Measurements from ENCODE around the gene KIAA1217.

Gene KIAA1217

GRCh38 chr10:24242562-24242961, 33.6 kb downstream of the KIAA1217 start:
- no peak for DNase-seq

DNA sequence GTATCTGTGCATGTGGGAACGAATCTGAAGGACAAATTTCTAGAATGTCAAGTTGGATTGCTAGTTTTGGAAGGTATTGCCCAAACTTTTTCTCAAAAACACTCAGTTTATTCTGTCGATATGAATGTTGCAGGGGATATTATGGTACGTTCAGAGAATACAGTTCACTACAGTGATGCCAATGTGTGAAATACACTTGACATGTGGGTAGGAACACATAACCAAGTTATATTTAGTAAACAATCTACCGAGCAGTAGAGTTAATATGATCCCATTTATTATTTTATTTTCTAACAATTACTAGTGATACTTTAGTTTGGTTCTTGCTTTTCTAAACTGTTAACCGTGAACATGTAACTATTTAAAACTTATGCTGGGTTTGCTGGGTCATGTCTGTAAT, 37.4 kb downstream of the KIAA1217 start:
- no peak for DNase-seq

GRCh38 chr10:24247841-24248240, 38.9 kb downstream of the KIAA1217 start:
- no peak for DNase-seq

- DNase-seq: no peak
Measured at GRCh38 chr10:24249829-24250415, 41.0 kb downstream of the KIAA1217 start.

DNA sequence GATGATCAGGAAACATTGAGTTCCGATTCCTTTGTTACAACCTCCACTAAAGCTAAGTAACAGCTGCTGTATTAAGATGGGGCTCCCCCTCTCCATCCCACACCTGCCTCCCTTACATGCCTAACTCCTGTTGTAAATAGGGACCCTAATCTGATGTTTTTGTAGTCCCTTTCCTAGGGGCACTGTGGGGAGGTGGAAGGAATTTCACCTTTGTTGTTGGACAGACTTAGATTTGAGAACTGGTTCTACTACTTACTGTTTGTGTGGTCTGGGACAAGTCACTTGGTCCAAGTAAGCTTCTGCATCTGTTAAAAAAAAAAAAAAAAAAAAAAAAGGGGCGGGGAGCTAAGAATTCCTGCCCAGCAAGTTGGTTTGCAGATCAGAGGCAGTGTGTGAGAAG, 42.6 kb downstream of the KIAA1217 start:
- DNase-seq: no peak

- DNase-seq: no peak
Measured at GRCh38 chr10:24254180-24254579, 45.2 kb downstream of the KIAA1217 start.

GRCh38 chr10:24255115-24255880, 46.4 kb downstream of the KIAA1217 start:
- DNase-seq: no peak

GRCh38 chr10:24255881-24256311, 47.0 kb downstream of the KIAA1217 start:
- DNase-seq: no peak

GRCh38 chr10:24256619-24257107, 47.7 kb downstream of the KIAA1217 start:
- no peak for DNase-seq

DNA sequence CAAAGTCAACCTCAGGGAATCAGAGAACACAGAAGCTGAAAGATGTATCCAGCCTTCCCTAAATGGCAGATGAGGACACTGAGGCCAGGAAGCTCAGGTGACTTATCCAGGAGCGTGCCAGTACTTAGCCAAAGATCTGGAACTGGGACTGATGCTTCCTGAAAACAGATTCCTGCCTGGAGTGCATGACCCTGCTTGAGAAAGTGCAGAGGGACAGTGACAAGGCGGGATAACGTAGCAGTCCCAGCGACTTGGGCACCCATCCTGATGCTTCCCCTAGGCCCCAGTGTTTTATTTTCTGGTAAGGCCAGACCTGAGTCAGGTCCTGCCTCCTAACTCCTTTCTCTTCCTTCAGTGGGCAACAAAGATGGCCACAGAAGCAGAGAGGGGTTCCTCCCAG, 48.6 kb downstream of the KIAA1217 start:
- no peak for DNase-seq

DNA sequence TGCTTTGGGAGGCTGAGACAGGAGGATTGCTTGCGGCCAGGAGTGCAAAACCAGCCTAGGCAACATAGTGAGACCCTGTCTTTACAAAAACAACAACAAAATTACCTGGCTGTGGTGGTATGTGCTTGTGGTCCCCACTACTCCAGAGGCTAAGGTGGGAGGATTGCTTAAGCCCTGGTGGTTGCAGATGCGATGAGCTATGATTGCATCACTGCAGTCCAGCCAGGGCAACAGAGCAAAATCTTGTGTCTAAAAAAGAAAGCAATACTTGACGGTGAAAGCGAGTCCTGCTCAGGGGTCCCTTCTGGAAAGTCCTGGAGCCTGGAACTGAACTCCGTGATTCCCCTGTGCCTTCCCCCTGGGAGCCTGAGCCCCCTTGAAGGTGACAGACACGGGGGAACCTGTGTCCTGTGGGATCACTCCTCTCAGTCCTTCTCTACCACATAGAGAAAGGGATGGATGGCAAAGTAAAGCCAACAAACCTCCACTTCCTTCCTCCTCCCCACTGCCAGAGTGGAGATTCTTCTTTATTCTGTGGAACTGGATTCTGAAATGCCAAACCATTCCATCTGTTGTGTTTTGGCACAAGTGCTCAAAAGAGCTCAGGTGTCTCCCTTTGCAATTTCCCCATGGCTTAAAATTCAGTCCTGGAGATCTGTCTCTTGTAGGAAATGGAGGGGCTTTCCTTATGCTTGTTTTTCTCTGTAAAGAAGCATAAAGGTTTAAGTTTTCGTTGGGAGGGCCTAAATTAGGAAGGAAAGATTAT, 50.6 kb downstream of the KIAA1217 start:
- DNase-seq: no peak

DNA sequence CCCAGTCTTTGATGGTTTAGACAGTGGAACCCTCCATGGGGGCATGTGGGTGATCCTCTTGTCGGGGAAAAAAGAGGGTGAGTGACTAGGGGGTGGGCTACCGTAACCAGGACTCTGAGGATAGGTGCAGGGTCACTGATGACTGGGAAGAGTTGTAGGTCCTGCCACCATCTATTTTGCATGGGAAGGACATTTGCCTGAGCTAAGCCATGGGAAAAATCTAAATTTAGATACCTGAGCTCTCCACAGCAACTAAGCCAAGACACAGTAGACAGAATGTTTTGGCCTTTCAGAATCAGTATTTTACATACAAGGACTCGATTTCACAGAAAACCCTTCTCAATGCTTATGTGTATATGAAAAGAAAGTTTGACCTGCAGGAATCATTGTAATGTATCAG, 52.7 kb downstream of the KIAA1217 start:
- no peak for DNase-seq

DNA sequence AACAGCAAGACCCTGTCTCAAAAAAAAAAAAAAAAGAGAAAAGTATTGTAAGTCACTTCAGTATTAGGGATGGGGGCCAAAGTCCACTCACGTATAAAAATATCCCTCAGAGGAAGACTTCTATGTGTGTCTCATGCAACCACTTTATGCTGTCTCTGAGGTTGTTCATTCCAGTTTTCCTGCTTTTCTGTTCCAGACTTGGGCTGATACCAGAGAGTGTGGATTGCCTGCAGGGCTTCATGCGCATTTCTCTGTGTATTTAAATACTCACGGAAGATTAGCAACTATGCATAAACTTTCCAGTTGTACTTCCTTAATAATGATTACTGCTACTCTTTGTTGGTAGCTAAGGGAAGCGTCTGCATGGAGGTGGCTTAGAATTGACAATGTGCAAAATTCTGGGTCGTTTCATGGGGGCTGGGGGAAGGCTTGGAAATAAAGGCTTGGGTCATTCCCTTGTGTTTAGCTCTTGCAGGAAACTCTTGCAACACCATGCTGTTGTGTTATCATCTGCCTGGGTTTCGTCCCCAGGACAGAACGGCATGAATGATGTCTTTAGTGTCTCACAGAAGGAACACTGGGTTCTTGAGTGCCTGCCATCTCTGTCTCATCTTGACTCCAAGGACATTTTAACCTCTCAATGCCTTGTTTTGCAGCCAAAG, 54.1 kb downstream of the KIAA1217 start:
- DNase-seq: no peak

DNA sequence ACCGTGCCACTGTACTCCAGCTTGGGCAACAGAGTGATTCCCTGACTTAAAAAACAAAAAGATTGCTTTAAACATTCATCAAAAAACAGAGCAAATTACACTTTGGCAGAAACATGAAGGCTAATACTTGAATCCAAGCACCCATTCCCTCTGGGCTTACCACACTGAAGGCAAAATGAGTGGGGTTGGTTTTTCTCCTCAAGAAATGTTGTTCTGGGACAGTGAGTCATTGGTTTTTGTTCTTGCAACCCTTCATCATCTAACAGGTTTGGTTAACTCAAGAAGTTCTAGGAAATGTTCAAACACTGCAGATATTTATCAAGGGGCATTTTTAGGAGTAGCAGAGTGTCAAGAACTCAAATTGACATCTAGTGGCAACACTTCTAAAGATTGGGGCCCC, 60.5 kb downstream of the KIAA1217 start:
- no peak for DNase-seq

DNA sequence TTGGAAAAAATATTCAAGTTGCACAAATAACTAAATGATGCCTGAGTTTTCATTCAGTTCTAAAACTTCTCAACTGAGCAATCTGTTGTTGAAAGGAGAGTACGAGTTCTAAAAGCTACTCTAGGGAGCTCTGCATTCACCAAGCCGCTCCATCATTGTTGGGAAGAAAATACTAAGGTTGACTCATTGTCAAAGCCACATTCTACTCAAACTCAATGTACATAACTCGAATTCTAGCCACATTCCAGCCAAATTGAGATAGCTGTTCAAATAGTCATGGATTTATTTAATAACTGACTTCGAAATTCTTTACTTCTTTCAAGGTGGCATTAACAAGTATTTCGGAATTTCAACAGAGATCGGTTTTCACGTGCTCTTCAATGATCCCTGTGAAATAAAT, 63.4 kb downstream of the KIAA1217 start:
- DNase-seq: no peak

DNA sequence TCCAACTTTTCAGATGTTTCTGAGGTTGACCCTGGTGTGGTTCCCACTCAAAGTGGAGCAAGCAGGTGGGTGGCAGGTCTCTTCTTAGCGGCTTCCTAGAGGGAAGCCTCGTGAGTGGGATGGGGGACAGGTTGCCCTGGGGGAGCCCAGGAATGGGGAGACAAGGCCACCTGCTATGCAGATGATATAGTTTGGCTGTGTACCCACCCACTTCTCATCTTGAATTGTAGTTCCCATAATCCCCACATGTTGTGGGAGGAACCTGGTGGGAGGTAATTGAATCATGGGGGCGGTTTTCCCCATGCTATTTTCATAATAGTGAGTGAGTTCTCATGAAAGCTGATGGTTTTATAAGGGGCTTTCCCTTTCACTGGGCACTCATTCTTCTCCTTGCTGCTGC, 68.3 kb downstream of the KIAA1217 start:
- no peak for DNase-seq

- DNase-seq: no peak
Measured at GRCh38 chr10:24277771-24278170, 68.8 kb downstream of the KIAA1217 start.

- no peak for DNase-seq
Measured at GRCh38 chr10:24278176-24278889, 69.4 kb downstream of the KIAA1217 start.

DNA sequence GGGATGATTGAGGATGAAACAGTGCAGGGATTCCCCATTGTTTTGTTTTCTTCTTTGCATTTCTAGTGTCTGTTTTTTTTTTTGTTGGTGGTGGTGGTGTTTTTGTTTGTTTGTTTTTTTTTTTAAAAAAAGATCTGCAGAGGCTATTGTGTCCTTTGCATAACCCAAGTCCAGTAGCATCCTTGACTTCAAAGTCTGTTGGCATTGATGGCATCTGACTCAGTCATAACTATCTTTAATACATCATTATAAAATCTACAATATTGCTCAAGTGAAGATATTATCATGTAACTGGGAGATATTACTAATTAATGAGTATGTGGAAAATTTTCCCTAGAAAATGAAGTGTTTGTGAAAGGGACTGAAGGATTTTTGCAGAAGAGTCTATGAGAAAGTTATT, 70.2 kb downstream of the KIAA1217 start:
- DNase-seq: no peak

DNA sequence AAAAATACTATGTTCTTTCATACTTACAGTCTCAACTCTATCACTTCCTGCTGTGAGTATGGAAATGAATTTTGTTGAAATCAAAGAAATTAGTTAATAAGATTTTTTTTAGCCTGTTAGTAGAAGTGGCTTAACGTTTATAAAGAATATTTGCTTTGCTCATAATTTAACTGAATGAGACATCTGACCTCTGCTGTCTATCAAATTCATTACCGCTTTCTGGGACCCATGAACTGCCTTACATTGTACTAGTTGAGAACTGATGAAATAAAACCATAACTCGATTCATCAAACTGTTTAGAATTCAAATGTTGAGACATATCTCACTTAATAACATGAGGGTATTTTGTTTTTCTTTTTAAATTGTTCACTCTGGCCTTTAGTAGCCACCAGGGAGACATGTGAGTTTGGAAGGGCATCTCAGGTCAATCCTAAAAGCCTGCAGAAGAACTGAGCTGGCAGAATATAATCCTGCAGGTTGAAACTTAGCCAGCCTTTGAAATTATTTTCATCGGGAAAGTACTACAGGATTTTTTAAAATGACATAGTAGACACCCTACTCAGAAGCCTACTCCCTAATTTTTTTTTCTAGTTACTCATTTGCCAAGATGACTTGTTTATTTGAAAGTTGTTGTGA, 78.7 kb downstream of the KIAA1217 start:
- no peak for DNase-seq

- DNase-seq: no peak
Measured at GRCh38 chr10:24288581-24288980, 79.6 kb downstream of the KIAA1217 start.

- DNase-seq: no peak
Measured at GRCh38 chr10:24289235-24289634, 80.3 kb downstream of the KIAA1217 start.

All from activated CD8-positive, alpha-beta memory T cell treated with anti-CD3 and anti-CD28 coated beads, Interleukin-2, amount 50 U/mL, for 48 hours (primary cell).